Naive thymus-derived CD8-positive, alpha-beta T cell (primary cell): ENCODE results near the gene YPEL1. TPM values are rescaled to one million over a fixed set of nuclear protein-coding genes. Genes with fewer than 3 reads are reported as not detected.
"Not testable (repeated sequence)": the region's sequence is repeated elsewhere in the genome, so short reads cannot be mapped to it uniquely, and the experiment has no call there.

Experiments used
- ATAC-seq, 2 donors: fragments of 150-1000 bp; cut with Tn5 transposase in 1 of 2; sonication (Bioruptor Pico), chemical (Tn5 transposase) in 1 of 2; 1 replicate in 1 of 2; 2 replicates in 1 of 2; pipeline ENCODE4 v1.10.0; 2021; ENCODE audit warnings: mild to moderate bottlenecking in 2 of 2, moderate library complexity in 2 of 2
- POLR2A ChIA-PET: fragments of 350-600 bp; sonication (Branson Sonifier 250); formaldehyde crosslinking; loops from one replicate; lab custom pipeline; 2021; ENCODE audit warnings: antibody characterized with exemption; lab: Charles Lee
- DNase-seq, 10 donors: peaks; one replicate each; pipeline versions ENCODE4 v3.0.0 to v3.0.0-alpha.2; 2020 to 2022
- H3K27ac Mint-ChIP-seq, 10 donors: one replicate each; pipeline ENCODE4 v1.8.0; 2020 to 2022; ENCODE audit warnings: mild to moderate bottlenecking in 10 of 10, mixed read lengths in 10 of 10, moderate library complexity in 4 of 10, inconsistent platforms in 1 of 10
- H3K27me3 Mint-ChIP-seq, 5 donors: one replicate each; pipeline ENCODE4 v1.8.0; 2021 to 2022; ENCODE audit warnings: mixed read lengths in 5 of 5
- H3K36me3 Mint-ChIP-seq, 3 donors: one replicate each; pipeline ENCODE4 v1.8.0; 2020 to 2022; ENCODE audit warnings: mixed read lengths in 3 of 3, mild to moderate bottlenecking in 2 of 3, inconsistent platforms in 1 of 3
- H3K4me1 Mint-ChIP-seq, 4 donors: one replicate each; pipeline ENCODE4 v1.8.0; 2021 to 2022; ENCODE audit warnings: mixed read lengths in 4 of 4
- H3K4me3 Mint-ChIP-seq, 10 donors: one replicate each; pipeline ENCODE4 v1.8.0; 2020 to 2022; ENCODE audit warnings: mild to moderate bottlenecking in 10 of 10, mixed read lengths in 10 of 10, moderate library complexity in 6 of 10, inconsistent platforms in 1 of 10
- H3K9me3 Mint-ChIP-seq, 9 donors: one replicate each; pipeline ENCODE4 v1.8.0; 2020 to 2022; ENCODE audit warnings: mixed read lengths in 9 of 9, mild to moderate bottlenecking in 3 of 9, inconsistent platforms in 1 of 9, moderate library complexity in 1 of 9
- polyA plus RNA-seq, 3 donors: library from polyadenylated mRNA; unstranded; fragments of 300-500 nt; fragmentation: Illumina TruSeq; gene quantifications; one replicate each; pipeline ENCODE4 v1.2.3, GENCODE V29; 2021
- total RNA-seq, 8 experiments: library from RNA in 2 of 8; stranded (reverse) in 2 of 8; gene quantifications; one replicate each; pipeline ENCODE4 v1.2.3 and lab custom pipeline; 2021 to 2026

Gene YPEL1
- total and polyA plus RNA-seq, 5 experiments from 2014 or later = 1.8 to 15.3 (median 5.3) TPM

DNA sequence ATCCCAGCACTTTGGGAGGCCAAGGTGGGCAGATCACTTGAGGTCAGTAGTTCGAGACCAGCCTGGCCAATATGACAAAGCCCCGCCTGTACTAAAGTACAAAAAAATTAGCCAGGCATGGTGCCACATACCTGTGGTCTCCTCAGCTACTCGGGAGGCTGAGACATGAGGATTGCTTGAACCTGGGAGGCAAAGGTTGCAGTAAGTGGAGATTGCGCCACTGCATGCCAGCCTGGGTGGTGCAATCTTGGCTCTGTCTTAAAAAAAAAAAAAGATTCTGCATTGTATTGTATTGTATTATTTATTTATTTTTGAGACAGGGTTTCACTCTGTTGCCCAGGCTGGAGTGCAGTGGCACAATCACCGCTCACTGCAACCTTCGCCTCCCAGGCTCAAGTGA lies 9.3 kb upstream of the YPEL1 start:
- not testable (repeated sequence) for H3K4me1 Mint-ChIP-seq

GRCh38 chr22:21741790-21742189 lies 6.2 kb upstream of the YPEL1 start:
- Mint-ChIP-seq H3K4me1 (peaks cover 0 to 10% (median 1%) of the 10 kb centered on the region in 4 donors), H3K36me3 (no peaks in the 10 kb centered on the region), H3K27ac (peak overlapping the region in 2 of 10 donors; percentile 10 to 38), H3K27me3 (no peaks in the 10 kb centered on the region), H3K9me3 (no peaks in the 10 kb centered on the region), H3K4me3 (no peak overlapping the region)
- ATAC-seq (no peak), DNase-seq (no peak)
- POLR2A ChIA-PET = no interaction called here

More for the DNA sequence above, 9.3 kb upstream of the YPEL1 start:
- ATAC-seq, POLR2A ChIA-PET, H3K4me3 Mint-ChIP-seq, H3K27ac Mint-ChIP-seq, H3K9me3 Mint-ChIP-seq, DNase-seq, H3K27me3 Mint-ChIP-seq, H3K36me3 Mint-ChIP-seq: not testable (repeated sequence)

- POLR2A ChIA-PET = no interaction called here
- H3K4me3 Mint-ChIP-seq = no peak overlapping the region
- ATAC-seq (no peak), DNase-seq (no peak)
- H3K9me3 Mint-ChIP-seq = no peaks in the 10 kb centered on the region
- no peaks in the 10 kb centered on the region for H3K27me3 Mint-ChIP-seq
- H3K36me3 Mint-ChIP-seq = no peaks in the 10 kb centered on the region
- peaks cover 0 to 10% (median 1%) of the 10 kb centered on the region in 4 donors for H3K4me1 Mint-ChIP-seq
- H3K27ac Mint-ChIP-seq = no peak overlapping the region
Measured at GRCh38 chr22:21741059-21741458, 5.5 kb upstream of the YPEL1 start.

- POLR2A ChIA-PET = no interaction called here
- ATAC-seq = no peak
- Mint-ChIP-seq H3K27me3 (no peaks in the 10 kb centered on the region), H3K4me1 (peaks cover 3 to 13% (median 5%) of the 10 kb centered on the region in 4 donors), H3K4me3 (no peak overlapping the region), H3K9me3 (no peaks in the 10 kb centered on the region), H3K36me3 (no peaks in the 10 kb centered on the region), H3K27ac (peak overlapping the region in 4 of 10 donors; percentile 0 to 83 (median 44))
- DNase-seq = no peak
Measured at GRCh38 chr22:21739828-21740377, 4.3 kb upstream of the YPEL1 start.

DNA sequence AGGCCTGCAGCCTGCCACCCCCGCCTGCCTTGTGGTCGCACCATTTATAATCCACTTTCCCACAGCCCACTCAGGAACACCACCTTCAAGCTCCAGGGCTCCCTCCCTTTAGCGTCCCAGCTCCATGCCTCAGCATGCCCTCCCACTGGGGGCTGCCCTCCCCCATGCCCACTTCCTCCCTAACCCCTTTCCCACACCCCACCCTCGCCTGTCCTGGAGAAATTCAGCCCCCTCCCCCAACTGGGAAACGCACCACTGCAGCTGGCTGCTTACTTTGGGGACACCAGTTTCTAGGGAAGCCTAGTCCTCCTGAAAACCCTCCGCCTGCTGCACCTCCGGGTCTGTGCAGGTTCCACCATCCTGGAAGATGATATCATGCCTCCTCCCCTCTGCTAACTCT lies 3.4 kb upstream of the YPEL1 start:
- H3K4me3 Mint-ChIP-seq = no peak overlapping the region
- H3K27me3 Mint-ChIP-seq = no peaks in the 10 kb centered on the region
- POLR2A ChIA-PET = interaction anchor here (0.6 kb wide), 1 partner anchor 51 kb away, joined by 3 read pairs; no protein-coding TSS in a partner anchor

GRCh38 chr22:21738081-21738480 lies 2.5 kb upstream of the YPEL1 start:
- no peaks in the 10 kb centered on the region for H3K9me3 Mint-ChIP-seq
- H3K4me1 Mint-ChIP-seq = peaks cover 6 to 31% (median 14%) of the 10 kb centered on the region in 4 donors
- no peaks in the 10 kb centered on the region for H3K36me3 Mint-ChIP-seq
- no peaks in the 10 kb centered on the region for H3K27me3 Mint-ChIP-seq
- POLR2A ChIA-PET = no interaction called here
- no peak for ATAC-seq
- H3K27ac Mint-ChIP-seq = no peak overlapping the region
- no peak for DNase-seq
- peak overlapping the region in 1 of 10 donors; percentile 15 for H3K4me3 Mint-ChIP-seq

More for the DNA sequence above, 3.4 kb upstream of the YPEL1 start:
- DNase-seq (no peak), ATAC-seq (no peak)
- H3K9me3 Mint-ChIP-seq = no peaks in the 10 kb centered on the region
- H3K36me3 Mint-ChIP-seq = no peaks in the 10 kb centered on the region
- peaks cover 6 to 23% (median 12%) of the 10 kb centered on the region in 4 donors for H3K4me1 Mint-ChIP-seq
- peak overlapping the region in 3 of 10 donors; percentile 33 to 66 (median 59) for H3K27ac Mint-ChIP-seq

DNA sequence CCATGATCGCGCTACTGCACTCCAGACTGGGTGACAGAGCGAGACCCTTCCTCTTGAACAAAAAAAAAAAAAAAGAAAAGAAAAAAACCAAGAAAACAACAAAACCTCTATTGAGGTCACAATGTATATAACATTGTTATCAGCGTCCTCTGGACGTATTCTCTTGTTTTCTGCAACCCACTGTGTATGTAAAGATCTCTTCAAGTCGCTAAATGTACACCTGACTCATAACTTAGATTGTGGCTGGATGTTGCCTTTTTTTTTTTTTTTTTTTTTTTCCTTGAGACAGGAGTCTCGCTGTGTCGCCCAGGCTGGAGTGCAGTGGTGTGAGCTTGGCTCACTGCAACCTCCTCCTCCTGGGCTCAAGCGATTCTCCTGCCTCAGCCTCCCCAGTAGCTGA lies 1.4 kb upstream of the YPEL1 start:
- no peak overlapping the region for H3K27ac Mint-ChIP-seq
- no peaks in the 10 kb centered on the region for H3K9me3 Mint-ChIP-seq
- peak overlapping the region in 9 of 10 donors; percentile 24 to 92 (median 62) for H3K4me3 Mint-ChIP-seq
- peaks cover 6 to 33% (median 14%) of the 10 kb centered on the region in 4 donors for H3K4me1 Mint-ChIP-seq
- DNase-seq (no peak), ATAC-seq (no peak)
- H3K36me3 Mint-ChIP-seq = peaks cover 0 to 1% (median 0%) of the 10 kb centered on the region in 3 donors
- H3K27me3 Mint-ChIP-seq = no peaks in the 10 kb centered on the region
- POLR2A ChIA-PET = interaction anchor here (0.6 kb wide), 1 partner anchor 53 kb away, joined by 3 read pairs; no protein-coding TSS in a partner anchor

DNA sequence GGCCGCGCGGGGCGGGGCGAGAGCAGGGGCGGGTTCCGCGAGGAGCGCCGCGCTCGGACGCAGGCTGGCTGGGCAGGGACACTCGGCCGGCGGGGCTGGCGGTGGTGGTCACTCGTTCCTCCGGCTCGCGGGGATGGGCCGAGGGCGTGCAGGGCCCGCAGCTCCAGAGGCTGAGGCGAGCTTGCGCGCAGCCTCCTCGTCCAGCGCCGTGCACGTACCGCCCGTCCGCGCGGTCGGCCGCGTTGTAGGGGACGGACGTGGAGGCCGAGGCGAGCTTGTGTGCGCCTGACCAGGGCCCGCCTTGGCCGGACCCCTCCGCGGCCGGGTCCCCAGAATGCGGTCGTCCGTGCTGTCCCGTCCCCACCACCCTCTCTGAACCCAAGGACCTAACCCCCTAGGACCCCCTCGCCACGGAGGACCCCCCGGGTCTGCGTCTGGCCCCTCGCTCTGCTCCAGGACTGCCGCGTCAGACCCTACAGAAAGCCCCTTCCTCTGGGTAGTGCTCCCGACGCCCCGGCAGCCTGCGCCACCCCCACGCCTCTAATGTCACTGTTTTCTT lies 569 bp upstream of the YPEL1 start:
- ATAC-seq (peak; percentile 3 to 21), DNase-seq (no peak)
- peaks cover 6 to 38% (median 14%) of the 10 kb centered on the region in 4 donors for H3K4me1 Mint-ChIP-seq
- no peaks in the 10 kb centered on the region for H3K27me3 Mint-ChIP-seq
- H3K9me3 Mint-ChIP-seq = no peaks in the 10 kb centered on the region
- peak overlapping the region; percentile 29 to 92 (median 68) for H3K4me3 Mint-ChIP-seq
- peaks cover 0 to 1% (median 0%) of the 10 kb centered on the region in 3 donors for H3K36me3 Mint-ChIP-seq
- POLR2A ChIA-PET = interaction anchor here (0.5 to 2.2 kb wide), 10 partner anchors 14 to 1273 kb away, joined by 3 to 9 read pairs (median 4); no protein-coding TSS in a partner anchor
- no peak overlapping the region for H3K27ac Mint-ChIP-seq

GRCh38 chr22:21734540-21735199 lies 924 bp downstream of the YPEL1 start:
- H3K4me3 Mint-ChIP-seq = peak overlapping the region; percentile 86 to 92 (median 91)
- POLR2A ChIA-PET = interaction anchor here (1.4 to 2.2 kb wide), 2 partner anchors 27 to 106 kb away, joined by 4 to 9 read pairs; no protein-coding TSS in a partner anchor
- H3K4me1 Mint-ChIP-seq = peaks cover 6 to 40% (median 17%) of the 10 kb centered on the region in 4 donors
- peak in 4 of 10 donors; percentile 6 to 18 (median 14) for DNase-seq
- H3K27ac Mint-ChIP-seq = peak overlapping the region; percentile 59 to 94 (median 86)
- peaks cover 0 to 1% (median 0%) of the 10 kb centered on the region in 3 donors for H3K36me3 Mint-ChIP-seq
- H3K9me3 Mint-ChIP-seq = no peaks in the 10 kb centered on the region
- no peak for ATAC-seq
- no peaks in the 10 kb centered on the region for H3K27me3 Mint-ChIP-seq

DNA sequence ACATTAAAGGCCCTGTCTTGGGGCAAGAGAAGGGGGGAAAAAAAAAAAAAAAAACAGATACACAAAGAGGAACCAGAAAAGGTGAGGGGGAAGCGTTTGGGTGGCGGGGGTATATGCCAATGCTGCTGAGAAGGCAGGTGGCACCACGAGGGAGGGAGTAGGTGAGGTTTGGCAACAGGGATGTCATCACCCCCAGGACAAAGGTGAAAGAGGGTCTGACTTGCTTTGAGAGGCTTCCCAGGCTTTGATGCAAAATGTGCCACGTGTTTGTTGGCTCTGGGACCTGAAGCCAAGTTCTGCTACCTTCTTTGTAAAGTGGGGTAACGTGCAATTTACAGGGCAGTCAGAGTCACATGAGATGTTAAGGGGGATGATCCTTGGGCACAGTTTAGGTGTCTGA lies 4.1 kb downstream of the YPEL1 start:
- Mint-ChIP-seq H3K9me3 (no peaks in the 10 kb centered on the region), H3K4me3 (no peak overlapping the region), H3K27ac (no peak overlapping the region), H3K27me3 (peaks cover 0 to 3% (median 0%) of the 10 kb centered on the region in 5 donors), H3K4me1 (peaks cover 8 to 39% (median 20%) of the 10 kb centered on the region in 4 donors), H3K36me3 (peaks cover 0 to 1% (median 0%) of the 10 kb centered on the region in 3 donors)
- POLR2A ChIA-PET = no interaction called here
- no peak for ATAC-seq
- DNase-seq = no peak

DNA sequence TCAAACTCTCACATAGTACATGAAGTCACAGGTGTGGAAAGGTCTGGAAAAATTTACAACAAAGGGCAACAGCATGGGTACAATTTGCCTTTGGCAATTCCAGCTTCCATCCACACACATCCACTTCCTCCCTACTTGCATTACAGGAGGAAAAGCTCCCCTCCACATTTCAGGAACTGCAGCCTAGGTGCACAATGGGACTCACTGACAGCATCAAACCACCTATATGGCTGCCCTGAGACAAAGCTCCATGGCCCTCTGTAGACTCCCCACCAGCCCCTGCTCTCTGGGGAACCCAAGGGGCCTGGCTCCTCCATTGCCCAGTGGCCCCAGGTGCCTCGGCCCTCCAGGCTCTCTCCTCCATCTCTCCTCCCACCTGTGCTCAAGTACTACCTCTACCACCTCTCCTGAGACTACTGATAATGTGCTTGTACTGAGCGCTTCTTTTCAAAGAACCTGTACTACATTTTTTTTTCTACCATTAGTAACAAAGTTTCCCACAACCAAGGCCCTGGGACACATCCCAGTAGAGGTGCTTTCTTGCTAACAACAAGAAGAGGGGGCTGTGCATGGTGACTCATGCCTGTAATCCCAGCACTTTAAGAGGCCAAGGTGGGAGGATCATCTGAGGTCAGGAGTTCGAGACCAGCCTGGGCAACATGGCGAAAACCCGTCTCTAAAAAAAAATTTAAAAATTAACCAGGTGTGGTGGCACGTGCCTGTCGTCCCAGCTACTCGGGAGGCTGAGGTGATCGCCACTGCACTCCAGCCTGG lies 4.9 kb downstream of the YPEL1 start:
- H3K4me3 Mint-ChIP-seq = no peak overlapping the region
- H3K36me3 Mint-ChIP-seq = peaks cover 0 to 1% (median 0%) of the 10 kb centered on the region in 3 donors
- H3K4me1 Mint-ChIP-seq = peaks cover 8 to 42% (median 20%) of the 10 kb centered on the region in 4 donors
- POLR2A ChIA-PET = no interaction called here
- DNase-seq (no peak), ATAC-seq (no peak)
- peaks cover 0 to 3% (median 0%) of the 10 kb centered on the region in 5 donors for H3K27me3 Mint-ChIP-seq
- no peaks in the 10 kb centered on the region for H3K9me3 Mint-ChIP-seq
- no peak overlapping the region for H3K27ac Mint-ChIP-seq

GRCh38 chr22:21729184-21729583 lies 6.4 kb downstream of the YPEL1 start:
- H3K27me3 Mint-ChIP-seq, H3K4me3 Mint-ChIP-seq, DNase-seq, H3K9me3 Mint-ChIP-seq, H3K27ac Mint-ChIP-seq, H3K36me3 Mint-ChIP-seq, ATAC-seq: not testable (repeated sequence)
- POLR2A ChIA-PET = interaction anchor here (0.7 kb wide), 1 partner anchor 53 kb away, joined by 3 read pairs; no protein-coding TSS in a partner anchor
- H3K4me1 Mint-ChIP-seq = peaks cover 4 to 31% (median 10%) of the 10 kb centered on the region in 4 donors
